ENCODE measurements around the gene DYTN. TPM values are rescaled to one million over a fixed set of nuclear protein-coding genes. Genes with fewer than 3 reads are reported as not detected.

DYTN gene
- total and polyA plus RNA-seq, 2 donors (not counting 3 experiments of a cell fraction or from before 2014, with no cell fraction given) = 0.06 to 0.62 TPM

DNA sequence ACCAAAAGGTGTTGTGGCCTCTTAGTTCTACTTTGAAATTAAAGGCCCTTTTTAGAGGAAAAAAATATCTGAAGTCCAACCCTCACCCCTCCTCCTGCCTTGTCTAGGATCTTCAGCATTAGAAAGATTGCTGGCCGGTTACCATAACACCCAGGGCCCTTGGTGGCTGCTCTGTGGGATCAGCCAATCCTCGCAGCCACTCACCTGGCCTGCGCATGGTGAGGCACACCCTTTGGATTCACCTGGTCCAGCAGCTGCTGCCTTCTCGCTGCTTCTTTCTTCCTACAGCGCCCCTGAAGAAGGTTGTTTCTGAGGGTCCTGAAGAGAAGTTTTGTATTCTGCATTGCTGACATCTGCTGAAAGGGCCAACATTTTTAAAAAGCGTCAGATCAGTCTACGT lies 25.2 kb downstream of the DYTN start:
- dilution Hi-C loops (cut with MboI; ENCODE audit: extremely low pct_ligation_motif_present, low sequenced_read_pairs) (no loop called here), intact Hi-C loops (cut with micrococcal nuclease) (loop anchor here (1.0 to 10.0 kb wide), 7 partner anchors 88 to 1379 kb away; no protein-coding TSS in a partner anchor)
- DNase-seq (ENCODE audit: low read depth, low spot score) = no peak
- Histone ChIP-seq H3K4me3 (replicated peaks in 1 of 3; ENCODE audit: insufficient read depth in 1 of 3, low read depth in 1 of 3, low read length in 3 of 3) (no peak overlapping the region), H3K9me1 (replicated peaks; ENCODE audit: control insufficient read depth, extremely low read depth, insufficient read depth, low read length) (no peaks in the 10 kb centered on the region), H3K4me1 (ENCODE audit: control insufficient read depth, extremely low read depth, insufficient read depth, low read length) (no peaks in the 10 kb centered on the region), H3K36me3 (ENCODE audit: control insufficient read depth in 2 of 2, extremely low read depth in 1 of 2, insufficient read depth in 2 of 2, low read length in 2 of 2) (no peaks in the 10 kb centered on the region), H2AFZ (ENCODE audit: low read depth, low read length) (no peak overlapping the region), H3K9ac (replicated peaks; ENCODE audit: extremely low read depth, insufficient read depth, low read length) (no peak overlapping the region), H3K79me2 (ENCODE audit: control insufficient read depth, insufficient read depth, low read length) (no peaks in the 10 kb centered on the region), H3K27ac (ENCODE audit: insufficient read depth, low read depth, low read length) (no peak overlapping the region), H4K20me1 (replicated peaks; ENCODE audit: control insufficient read depth, extremely low read depth, insufficient read depth, low read length) (no peaks in the 10 kb centered on the region), H3K4me2 (ENCODE audit: insufficient read depth, low read length) (no peak overlapping the region), H3K27me3 (ENCODE audit: control insufficient read depth in 2 of 2, insufficient read depth in 2 of 2, low read length in 2 of 2) (no peaks in the 10 kb centered on the region), H3K9me3 (replicated peaks; ENCODE audit: control insufficient read depth, insufficient read depth, low read length) (no peaks in the 10 kb centered on the region)
- no peak for FAIRE-seq
- POLR2A ChIA-PET = no interaction called here
- BruUV-seq (replicated peaks) = no TSS peak
- CTCF ChIA-PET = no interaction called here
- TF ChIP-seq, protein P1, sequence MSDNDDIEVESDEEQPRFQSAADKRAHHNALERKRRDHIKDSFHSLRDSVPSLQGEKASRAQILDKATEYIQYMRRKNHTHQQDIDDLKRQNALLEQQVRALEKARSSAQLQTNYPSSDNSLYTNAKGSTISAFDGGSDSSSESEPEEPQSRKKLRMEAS (IDR thresholded peaks at IDR 0.05; ENCODE audit: insufficient read depth, insufficient read length) = no peak
- TF ChIP-seq EZH2 (IDR thresholded peaks at IDR 0.05; ENCODE audit: borderline replicate concordance, low read depth, low read length, severe bottlenecking) (no peak), FOS (IDR thresholded peaks at IDR 0.05; ENCODE audit: borderline replicate concordance, insufficient read depth, low read length) (no peak), GATA2 (IDR thresholded peaks at IDR 0.05; ENCODE audit: insufficient read depth, insufficient read length, low read depth, low read length) (no peak), MYC (IDR thresholded peaks at IDR 0.05; ENCODE audit: low read depth, low read length) (no peak), JUN (IDR thresholded peaks at IDR 0.05; ENCODE audit: borderline replicate concordance, insufficient read depth, insufficient read length, low read depth) (no peak), POLR2AphosphoS5 (IDR thresholded peaks at IDR 0.05; ENCODE audit: insufficient read depth, low read depth, low read length) (no peak), POLR2A (IDR thresholded peaks at IDR 0.05; ENCODE audit: low read depth, low read length) (no peak)
- TF ChIP-seq, protein P2, sequence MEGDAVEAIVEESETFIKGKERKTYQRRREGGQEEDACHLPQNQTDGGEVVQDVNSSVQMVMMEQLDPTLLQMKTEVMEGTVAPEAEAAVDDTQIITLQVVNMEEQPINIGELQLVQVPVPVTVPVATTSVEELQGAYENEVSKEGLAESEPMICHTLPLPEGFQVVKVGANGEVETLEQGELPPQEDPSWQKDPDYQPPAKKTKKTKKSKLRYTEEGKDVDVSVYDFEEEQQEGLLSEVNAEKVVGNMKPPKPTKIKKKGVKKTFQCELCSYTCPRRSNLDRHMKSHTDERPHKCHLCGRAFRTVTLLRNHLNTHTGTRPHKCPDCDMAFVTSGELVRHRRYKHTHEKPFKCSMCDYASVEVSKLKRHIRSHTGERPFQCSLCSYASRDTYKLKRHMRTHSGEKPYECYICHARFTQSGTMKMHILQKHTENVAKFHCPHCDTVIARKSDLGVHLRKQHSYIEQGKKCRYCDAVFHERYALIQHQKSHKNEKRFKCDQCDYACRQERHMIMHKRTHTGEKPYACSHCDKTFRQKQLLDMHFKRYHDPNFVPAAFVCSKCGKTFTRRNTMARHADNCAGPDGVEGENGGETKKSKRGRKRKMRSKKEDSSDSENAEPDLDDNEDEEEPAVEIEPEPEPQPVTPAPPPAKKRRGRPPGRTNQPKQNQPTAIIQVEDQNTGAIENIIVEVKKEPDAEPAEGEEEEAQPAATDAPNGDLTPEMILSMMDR (IDR thresholded peaks at IDR 0.05; ENCODE audit: extremely low read depth in 1 of 2, insufficient read depth in 1 of 2, low read depth in 1 of 2, low read length in 2 of 2) = no peak

All from endothelial cell of umbilical vein (primary cell).